Right lobe of liver (tissue), 6 donors: ENCODE results near the gene PLOD3. TPM values are rescaled to one million over a fixed set of nuclear protein-coding genes. Genes with fewer than 3 reads are reported as not detected.

Experiments used
- ATAC-seq, 4 donors: fragments of 200-7000 bp; cut with Tn5 transposase; one replicate each; pipeline ENCODE4 v1.9.1; 2020; ENCODE audit warnings: mild to moderate bottlenecking in 4 of 4, moderate library complexity in 4 of 4
- DNase-seq, 3 donors: peaks; one replicate each; pipeline ENCODE4 v3.0.0-alpha.2; 2020
- H3K27ac ChIP-seq, 3 donors: fragments of 200-600 bp; one replicate each; pipeline ENCODE4 v1.8.0; 2022
- H3K27me3 ChIP-seq, 2 donors: fragments of 200-600 bp; one replicate each; pipeline ENCODE4 v1.8.0; 2022
- H3K36me3 ChIP-seq, 4 donors: fragments of 200-600 bp; sonication (generic) in 1 of 4; one replicate each; pipeline versions ENCODE4 v1.5.1 to v1.8.0; 2017 to 2022; ENCODE audit warnings: control low read depth in 1 of 4
- H3K4me1 ChIP-seq, 4 donors: fragments of 200-600 bp; sonication (generic) in 1 of 4; one replicate each; pipeline versions ENCODE4 v1.5.1 to v1.8.0; 2017 to 2022; ENCODE audit warnings: control low read depth in 1 of 4
- H3K4me3 ChIP-seq, 3 donors: fragments of 200-600 bp; one replicate each; pipeline ENCODE4 v1.8.0; 2022
- H3K9me3 ChIP-seq, 4 donors: fragments of 200-600 bp; sonication (generic) in 1 of 4; one replicate each; pipeline versions ENCODE4 v1.5.1 to v1.8.0; 2017 to 2022; ENCODE audit warnings: control low read depth in 1 of 4
- POLR2A ChIP-seq: fragments of 450-650 bp; IDR thresholded peaks from one replicate; pipeline ENCODE4 v1.6.1; 2017; ENCODE audit warnings: antibody characterized with exemption, mild to moderate bottlenecking
- WGBS: methylation state at CpG from one replicate; pipeline ENCODE4 v1.1.6; 2018; ENCODE audit warnings: low coverage, low lambda C conversion rate; ENCODE audit not compliant: insufficient coverage; ENCODE audit errors: missing lambda C conversion rate; 5-methylcytosine and 5-hydroxymethylcytosine counted together
- intact Hi-C, 2 donors: fragments of 100-400 bp; cut with DNase I; formaldehyde crosslinking; loops; one replicate each; pipeline versions ENCODE4 v1.11.2 to v1.14.1; 2022
- microRNA-seq, 2 donors: library from miRNA; unstranded; fragments of <30 nt; microRNA quantifications; one replicate each; pipeline ENCODE4, GENCODE V29; 2019 to 2020
- small RNA-seq, 2 experiments: library from RNA; depleted of rRNA; stranded (forward); fragments of <200 nt; gene quantifications; one replicate each; pipeline ENCODE3, GENCODE V24; 2016
- total RNA-seq, 6 experiments: library from RNA; depleted of rRNA in 2 of 6; stranded (reverse); fragments of >200 nt in 2 of 6; fragmentation: NEBNext Ultra II Directional in 3 of 6; extraction: Animal tissue kit (Norgen Biotek cat#: 25700) in 3 of 6; gene quantifications; one replicate each; pipeline versions ENCODE4 v1.1.0 to v1.2.4, GENCODE V29; 2016 to 2023
- TF ChIP-seq, protein P1 (sequence below), 4 donors: fragments of 200-600 bp in 3 of 4; fragments of 450-650 bp in 1 of 4; IDR thresholded peaks; one replicate each; pipeline versions ENCODE4 v1.5.1 to v1.8.0; 2016 to 2022; ENCODE audit warnings: antibody characterized with exemption in 4 of 4, mild to moderate bottlenecking in 2 of 4
- donor health status: DM: no; HTN: yes; CAD: no.
- donor health status: DM: no; HTN: no; CAD: no.
- donor health status: DM: no; HTN: no; CAD: no.
- donor health status: DM: no; HTN: yes; CAD: no.
- donor health status: DM: no; HTN: yes; CAD: no.

Gene PLOD3
- total RNA-seq, 6 experiments from 2014 or later = 41.7 to 57.5 (median 54.3) TPM

GRCh38 chr7:101156866-101157589 is 60.4 kb downstream of the PLOD3 start:
- TF ChIP-seq, protein P1, sequence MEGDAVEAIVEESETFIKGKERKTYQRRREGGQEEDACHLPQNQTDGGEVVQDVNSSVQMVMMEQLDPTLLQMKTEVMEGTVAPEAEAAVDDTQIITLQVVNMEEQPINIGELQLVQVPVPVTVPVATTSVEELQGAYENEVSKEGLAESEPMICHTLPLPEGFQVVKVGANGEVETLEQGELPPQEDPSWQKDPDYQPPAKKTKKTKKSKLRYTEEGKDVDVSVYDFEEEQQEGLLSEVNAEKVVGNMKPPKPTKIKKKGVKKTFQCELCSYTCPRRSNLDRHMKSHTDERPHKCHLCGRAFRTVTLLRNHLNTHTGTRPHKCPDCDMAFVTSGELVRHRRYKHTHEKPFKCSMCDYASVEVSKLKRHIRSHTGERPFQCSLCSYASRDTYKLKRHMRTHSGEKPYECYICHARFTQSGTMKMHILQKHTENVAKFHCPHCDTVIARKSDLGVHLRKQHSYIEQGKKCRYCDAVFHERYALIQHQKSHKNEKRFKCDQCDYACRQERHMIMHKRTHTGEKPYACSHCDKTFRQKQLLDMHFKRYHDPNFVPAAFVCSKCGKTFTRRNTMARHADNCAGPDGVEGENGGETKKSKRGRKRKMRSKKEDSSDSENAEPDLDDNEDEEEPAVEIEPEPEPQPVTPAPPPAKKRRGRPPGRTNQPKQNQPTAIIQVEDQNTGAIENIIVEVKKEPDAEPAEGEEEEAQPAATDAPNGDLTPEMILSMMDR (IDR thresholded peaks at IDR 0.05) = no peak
- no peak for TF ChIP-seq POLR2A
- WGBS = 29% methylated on average over 7 of the region's 14 CpGs
- DNase-seq = no peak
- Histone ChIP-seq H3K36me3 (peaks cover 0 to 2% (median 0%) of the 10 kb centered on the region in 4 donors), H3K9me3 (no peaks in the 10 kb centered on the region), H3K4me1 (peaks cover 0 to 14% (median 0%) of the 10 kb centered on the region in 4 donors), H3K27ac (no peak overlapping the region), H3K27me3 (no peaks in the 10 kb centered on the region), H3K4me3 (no peak overlapping the region)
- no peak for ATAC-seq
- intact Hi-C loops = no loop called here

- Histone ChIP-seq H3K4me1 (peaks cover 0 to 14% (median 0%) of the 10 kb centered on the region in 4 donors), H3K9me3 (no peaks in the 10 kb centered on the region), H3K36me3 (peaks cover 0 to 2% (median 0%) of the 10 kb centered on the region in 4 donors), H3K27me3 (no peaks in the 10 kb centered on the region), H3K4me3 (no peak overlapping the region), H3K27ac (no peak overlapping the region)
- TF ChIP-seq POLR2A = no peak
- TF ChIP-seq, protein P1 (IDR thresholded peaks at IDR 0.05) = no peak
- WGBS = 92% methylated on average over 4 of the region's 6 CpGs
- intact Hi-C loops = no loop called here
- no peak for DNase-seq
- no peak for ATAC-seq
Observed at GRCh38 chr7:101156277-101156676, 61.1 kb downstream of the PLOD3 start.

Small RNAs within 50 kb of the gene (microRNA-seq; reads per million reads assigned to microRNA genes)
- gene MIR4653 = 0 reads per million in 2 donors

Small RNAs within 50 kb of the gene (small RNA-seq; reads per million reads assigned to genes)
- 0 reads per million in 2 experiments for gene MIR4653

Other genes starting within 250 kb of the PLOD3 start
- not detected for gene MUC12, start 248.0 kb downstream of the PLOD3 start, total RNA-seq
- not detected for gene MUC17, start 197.5 kb downstream of the PLOD3 start, total RNA-seq
- gene TRIM56, start 132.1 kb downstream of the PLOD3 start, total RNA-seq = 10 to 100 TPM in 5 of 6 experiments, 1 to 10 TPM in 1; 9.2 to 19.7 (median 17.6) TPM
- gene SERPINE1, start 90.5 kb downstream of the PLOD3 start, total RNA-seq = 100 to 1,000 TPM in 3 of 6 experiments, 10 to 100 TPM in 2, 1 to 10 TPM in 1; 5.4 to 497 (median 98.6) TPM
- gene AP1S1, start 63.1 kb downstream of the PLOD3 start, total RNA-seq = 10 to 100 TPM; 24.0 to 56.5 (median 26.4) TPM
- not detected for gene VGF, start 52.0 kb downstream of the PLOD3 start, total RNA-seq
- not detected for gene NAT16, start 37.3 kb downstream of the PLOD3 start, total RNA-seq
- gene MOGAT3, start 16.5 kb downstream of the PLOD3 start, total RNA-seq = 10 to 100 TPM in 5 of 6 experiments, 1 to 10 TPM in 1; 8.4 to 28.6 (median 15.7) TPM
- gene ZNHIT1, start 584 bp upstream of the PLOD3 start, total RNA-seq = 100 to 1,000 TPM in 4 of 6 experiments, 10 to 100 TPM in 2; 68.3 to 159 (median 111) TPM
- gene CLDN15, start 20.2 kb upstream of the PLOD3 start, total RNA-seq = 10 to 100 TPM in 2 of 6 experiments, 1 to 10 TPM in 4; 5.9 to 10.8 (median 9.2) TPM
- gene FIS1, start 27.5 kb upstream of the PLOD3 start, total RNA-seq = 100 to 1,000 TPM; 105 to 228 (median 134) TPM
- 1 to 10 TPM; 5.4 to 8.1 (median 6.2) TPM for gene IFT22, start 104.2 kb upstream of the PLOD3 start, total RNA-seq
- gene COL26A1, start 145.3 kb upstream of the PLOD3 start, total RNA-seq = 1 to 10 TPM; 1.4 to 5.4 (median 3.0) TPM